GM12878 (cell line): ENCODE measurements around the gene TSEN34. TPM values are rescaled to one million over a fixed set of nuclear protein-coding genes. Genes with fewer than 3 reads are reported as not detected.
A peak's percentile ranks its signal among the peaks of the same experiment; 100 is the strongest.

Experiments used
- BRCA1 ChIP-seq: IDR thresholded peaks from 2 replicates; pipeline ENCODE4 v1.6.1; 2011; ENCODE audit warnings: low read depth, low read length, improper control_type of control experiment
- CBX5 ChIP-seq: sonication (generic); IDR thresholded peaks from 2 replicates; pipeline ENCODE4 v1.6.1; 2016; ENCODE audit warnings: low read depth, moderate library complexity, mild to moderate bottlenecking, inconsistent platforms
- DPF2 ChIP-seq: fragments of 450-650 bp; IDR thresholded peaks from 2 replicates; pipeline ENCODE4 v1.6.1; 2017; ENCODE audit warnings: mild to moderate bottlenecking
- KDM1A ChIP-seq: fragments of 200-600 bp; sonication (generic); IDR thresholded peaks from 2 replicates; pipeline ENCODE4 v1.6.1; 2016; ENCODE audit warnings: borderline replicate concordance
- MXI1 ChIP-seq: fragments of 150-350 bp; IDR thresholded peaks from 2 replicates; pipeline ENCODE4 v1.6.1; 2011; ENCODE audit warnings: low read depth, mild to moderate bottlenecking, inconsistent platforms, low read length, improper control_type of control experiment
- PAX8 ChIP-seq: fragments of 450-650 bp; IDR thresholded peaks from 2 replicates; pipeline ENCODE4 v1.6.1; 2017; ENCODE audit warnings: mild to moderate bottlenecking, moderate library complexity
- RAD21 ChIP-seq: IDR thresholded peaks from 2 replicates; pipeline ENCODE4 v1.6.1; 2011; ENCODE audit warnings: mild to moderate bottlenecking, low read depth, low read length, moderate library complexity; ENCODE audit not compliant: insufficient read depth
- RFX5 ChIP-seq: IDR thresholded peaks from 2 replicates; pipeline ENCODE4 v1.6.1; 2011; ENCODE audit warnings: low read depth, low read length, improper control_type of control experiment
- SIN3A ChIP-seq: IDR thresholded peaks from 2 replicates; pipeline ENCODE4 v1.6.1; 2012; ENCODE audit warnings: low read depth, low read length, improper control_type of control experiment
- polyA plus RNA-seq, 11 experiments: library from polyadenylated mRNA; depleted of rRNA in 4 of 11; unstranded in 6 of 11; stranded (reverse) in 5 of 11; fragments of >200 nt; fragmentation: Nextera tagmentation in 4 of 11; fragmentation: Illumina TruSeq in 1 of 11; extraction: Ambion mirVana in 4 of 11; extraction: Trizol in 1 of 11; gene quantifications; 1 replicate in 1 of 11; 2 replicates in 10 of 11; pipeline versions ENCODE4 v1.2.1 to v1.2.3, GENCODE V29; 2011 to 2016; ENCODE audit warnings: inconsistent platforms in 2 of 11, missing spikeins in 2 of 11, low read depth in 1 of 11
- total RNA-seq, 4 experiments: library from RNA; depleted of rRNA in 3 of 4; stranded (reverse); fragments of >200 nt in 3 of 4; fragmentation: Illumina TruSeq in 1 of 4; extraction: Trizol in 1 of 4; gene quantifications; 2 replicates each; pipeline versions ENCODE4 v1.2.1 to v1.2.3, GENCODE V29; 2013 to 2021
- TF ChIP-seq, protein P1 (sequence below): fragments of 450-650 bp; IDR thresholded peaks from 2 replicates; pipeline ENCODE4 v1.6.1; 2016; ENCODE audit warnings: mild to moderate bottlenecking, moderate library complexity, borderline replicate concordance
- TF ChIP-seq, protein P2 (sequence below): fragments of 450-650 bp; formaldehyde crosslinking; IDR thresholded peaks from 2 replicates; pipeline ENCODE4 v1.5.0; 2022; ENCODE audit warnings: mild to moderate bottlenecking, missing genetic modification characterization
- TF ChIP-seq, protein P3 (sequence below): IDR thresholded peaks from 2 replicates; pipeline ENCODE4 v1.6.1; 2011; ENCODE audit warnings: mild to moderate bottlenecking, low read depth, low read length, moderate library complexity; ENCODE audit not compliant: insufficient replicate concordance
- TF ChIP-seq, protein P4 (sequence below): fragments of 450-650 bp; IDR thresholded peaks from 2 replicates; pipeline ENCODE4 v1.6.1; 2017; ENCODE audit warnings: mild to moderate bottlenecking, low read depth, inconsistent platforms; ENCODE audit not compliant: poor library complexity, severe bottlenecking
- TF ChIP-seq, protein P5 (sequence below): fragments of 150-350 bp; IDR thresholded peaks from 2 replicates; pipeline ENCODE4 v1.6.1; 2016; ENCODE audit warnings: low read depth, low read length

The TSEN34 gene
- total and polyA plus RNA-seq, 10 of the 15 experiments (the other 5 are each of a cell fraction or from before 2014, with no cell fraction given), result 1.0 to 35.9 (median 16.8) TPM

DNA sequence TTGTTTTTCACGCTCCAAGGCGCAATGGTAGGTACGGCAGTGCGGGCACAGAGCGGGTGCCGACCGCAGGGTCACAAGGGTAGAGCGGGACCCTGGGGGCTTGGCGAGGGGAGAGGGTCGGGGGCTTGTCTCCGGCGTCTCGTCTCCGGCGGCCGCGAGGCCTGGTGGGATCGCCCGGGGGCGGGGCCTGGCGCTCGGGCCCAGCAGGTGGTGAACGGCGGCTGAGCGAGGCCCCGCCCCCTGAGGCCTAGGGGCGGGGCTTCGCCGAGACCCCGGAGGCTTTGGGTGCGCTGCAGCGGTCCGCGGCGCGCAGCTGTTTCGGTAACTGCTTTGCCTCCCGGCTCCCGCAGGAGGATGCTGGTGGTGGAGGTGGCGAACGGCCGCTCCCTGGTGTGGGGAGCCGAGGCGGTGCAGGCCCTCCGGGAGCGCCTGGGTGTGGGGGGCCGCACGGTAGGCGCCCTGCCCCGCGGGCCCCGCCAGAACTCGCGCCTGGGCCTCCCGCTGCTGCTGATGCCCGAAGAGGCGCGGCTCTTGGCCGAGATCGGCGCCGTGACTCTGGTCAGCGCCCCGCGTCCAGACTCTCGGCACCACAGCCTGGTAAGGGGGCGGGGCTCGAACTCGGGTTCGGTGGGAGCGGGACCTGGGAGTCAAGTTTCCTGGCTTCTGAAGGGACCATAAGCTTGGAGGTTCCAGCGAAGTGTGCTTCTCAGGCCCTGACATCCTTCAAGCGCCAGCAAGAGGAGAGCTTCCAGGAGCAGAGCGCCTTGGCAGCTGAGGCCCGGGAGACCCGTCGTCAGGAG lies at the start of gene TSEN34 (continued):
- TF ChIP-seq, protein P1, sequence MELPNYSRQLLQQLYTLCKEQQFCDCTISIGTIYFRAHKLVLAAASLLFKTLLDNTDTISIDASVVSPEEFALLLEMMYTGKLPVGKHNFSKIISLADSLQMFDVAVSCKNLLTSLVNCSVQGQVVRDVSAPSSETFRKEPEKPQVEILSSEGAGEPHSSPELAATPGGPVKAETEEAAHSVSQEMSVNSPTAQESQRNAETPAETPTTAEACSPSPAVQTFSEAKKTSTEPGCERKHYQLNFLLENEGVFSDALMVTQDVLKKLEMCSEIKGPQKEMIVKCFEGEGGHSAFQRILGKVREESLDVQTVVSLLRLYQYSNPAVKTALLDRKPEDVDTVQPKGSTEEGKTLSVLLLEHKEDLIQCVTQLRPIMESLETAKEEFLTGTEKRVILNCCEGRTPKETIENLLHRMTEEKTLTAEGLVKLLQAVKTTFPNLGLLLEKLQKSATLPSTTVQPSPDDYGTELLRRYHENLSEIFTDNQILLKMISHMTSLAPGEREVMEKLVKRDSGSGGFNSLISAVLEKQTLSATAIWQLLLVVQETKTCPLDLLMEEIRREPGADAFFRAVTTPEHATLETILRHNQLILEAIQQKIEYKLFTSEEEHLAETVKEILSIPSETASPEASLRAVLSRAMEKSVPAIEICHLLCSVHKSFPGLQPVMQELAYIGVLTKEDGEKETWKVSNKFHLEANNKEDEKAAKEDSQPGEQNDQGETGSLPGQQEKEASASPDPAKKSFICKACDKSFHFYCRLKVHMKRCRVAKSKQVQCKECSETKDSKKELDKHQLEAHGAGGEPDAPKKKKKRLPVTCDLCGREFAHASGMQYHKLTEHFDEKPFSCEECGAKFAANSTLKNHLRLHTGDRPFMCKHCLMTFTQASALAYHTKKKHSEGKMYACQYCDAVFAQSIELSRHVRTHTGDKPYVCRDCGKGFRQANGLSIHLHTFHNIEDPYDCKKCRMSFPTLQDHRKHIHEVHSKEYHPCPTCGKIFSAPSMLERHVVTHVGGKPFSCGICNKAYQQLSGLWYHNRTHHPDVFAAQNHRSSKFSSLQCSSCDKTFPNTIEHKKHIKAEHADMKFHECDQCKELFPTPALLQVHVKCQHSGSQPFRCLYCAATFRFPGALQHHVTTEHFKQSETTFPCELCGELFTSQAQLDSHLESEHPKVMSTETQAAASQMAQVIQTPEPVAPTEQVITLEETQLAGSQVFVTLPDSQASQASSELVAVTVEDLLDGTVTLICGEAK, result no peak
- TF ChIP-seq SIN3A (no peak; the same call in 1 of the 2 replicates), RFX5 (no peak), PAX8 (no peak), DPF2 (peak; percentile 87), BRCA1 (no peak), CBX5 (no peak), RAD21 (no peak), KDM1A (no peak), MXI1 (peak; percentile 65)
- TF ChIP-seq, protein P2, sequence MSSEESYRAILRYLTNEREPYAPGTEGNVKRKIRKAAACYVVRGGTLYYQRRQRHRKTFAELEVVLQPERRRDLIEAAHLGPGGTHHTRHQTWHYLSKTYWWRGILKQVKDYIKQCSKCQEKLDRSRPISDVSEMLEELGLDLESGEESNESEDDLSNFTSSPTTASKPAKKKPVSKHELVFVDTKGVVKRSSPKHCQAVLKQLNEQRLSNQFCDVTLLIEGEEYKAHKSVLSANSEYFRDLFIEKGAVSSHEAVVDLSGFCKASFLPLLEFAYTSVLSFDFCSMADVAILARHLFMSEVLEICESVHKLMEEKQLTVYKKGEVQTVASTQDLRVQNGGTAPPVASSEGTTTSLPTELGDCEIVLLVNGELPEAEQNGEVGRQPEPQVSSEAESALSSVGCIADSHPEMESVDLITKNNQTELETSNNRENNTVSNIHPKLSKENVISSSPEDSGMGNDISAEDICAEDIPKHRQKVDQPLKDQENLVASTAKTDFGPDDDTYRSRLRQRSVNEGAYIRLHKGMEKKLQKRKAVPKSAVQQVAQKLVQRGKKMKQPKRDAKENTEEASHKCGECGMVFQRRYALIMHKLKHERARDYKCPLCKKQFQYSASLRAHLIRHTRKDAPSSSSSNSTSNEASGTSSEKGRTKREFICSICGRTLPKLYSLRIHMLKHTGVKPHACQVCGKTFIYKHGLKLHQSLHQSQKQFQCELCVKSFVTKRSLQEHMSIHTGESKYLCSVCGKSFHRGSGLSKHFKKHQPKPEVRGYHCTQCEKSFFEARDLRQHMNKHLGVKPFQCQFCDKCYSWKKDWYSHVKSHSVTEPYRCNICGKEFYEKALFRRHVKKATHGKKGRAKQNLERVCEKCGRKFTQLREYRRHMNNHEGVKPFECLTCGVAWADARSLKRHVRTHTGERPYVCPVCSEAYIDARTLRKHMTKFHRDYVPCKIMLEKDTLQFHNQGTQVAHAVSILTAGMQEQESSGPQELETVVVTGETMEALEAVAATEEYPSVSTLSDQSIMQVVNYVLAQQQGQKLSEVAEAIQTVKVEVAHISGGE (CRISPR knock-in tag), result no peak
- TF ChIP-seq, protein P3, sequence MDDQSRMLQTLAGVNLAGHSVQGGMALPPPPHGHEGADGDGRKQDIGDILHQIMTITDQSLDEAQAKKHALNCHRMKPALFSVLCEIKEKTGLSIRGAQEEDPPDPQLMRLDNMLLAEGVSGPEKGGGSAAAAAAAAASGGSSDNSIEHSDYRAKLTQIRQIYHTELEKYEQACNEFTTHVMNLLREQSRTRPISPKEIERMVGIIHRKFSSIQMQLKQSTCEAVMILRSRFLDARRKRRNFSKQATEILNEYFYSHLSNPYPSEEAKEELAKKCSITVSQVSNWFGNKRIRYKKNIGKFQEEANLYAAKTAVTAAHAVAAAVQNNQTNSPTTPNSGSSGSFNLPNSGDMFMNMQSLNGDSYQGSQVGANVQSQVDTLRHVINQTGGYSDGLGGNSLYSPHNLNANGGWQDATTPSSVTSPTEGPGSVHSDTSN, result no peak
- TF ChIP-seq, protein P4, sequence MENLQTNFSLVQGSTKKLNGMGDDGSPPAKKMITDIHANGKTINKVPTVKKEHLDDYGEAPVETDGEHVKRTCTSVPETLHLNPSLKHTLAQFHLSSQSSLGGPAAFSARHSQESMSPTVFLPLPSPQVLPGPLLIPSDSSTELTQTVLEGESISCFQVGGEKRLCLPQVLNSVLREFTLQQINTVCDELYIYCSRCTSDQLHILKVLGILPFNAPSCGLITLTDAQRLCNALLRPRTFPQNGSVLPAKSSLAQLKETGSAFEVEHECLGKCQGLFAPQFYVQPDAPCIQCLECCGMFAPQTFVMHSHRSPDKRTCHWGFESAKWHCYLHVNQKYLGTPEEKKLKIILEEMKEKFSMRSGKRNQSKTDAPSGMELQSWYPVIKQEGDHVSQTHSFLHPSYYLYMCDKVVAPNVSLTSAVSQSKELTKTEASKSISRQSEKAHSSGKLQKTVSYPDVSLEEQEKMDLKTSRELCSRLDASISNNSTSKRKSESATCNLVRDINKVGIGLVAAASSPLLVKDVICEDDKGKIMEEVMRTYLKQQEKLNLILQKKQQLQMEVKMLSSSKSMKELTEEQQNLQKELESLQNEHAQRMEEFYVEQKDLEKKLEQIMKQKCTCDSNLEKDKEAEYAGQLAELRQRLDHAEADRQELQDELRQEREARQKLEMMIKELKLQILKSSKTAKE, result no peak
- TF ChIP-seq, protein P5, sequence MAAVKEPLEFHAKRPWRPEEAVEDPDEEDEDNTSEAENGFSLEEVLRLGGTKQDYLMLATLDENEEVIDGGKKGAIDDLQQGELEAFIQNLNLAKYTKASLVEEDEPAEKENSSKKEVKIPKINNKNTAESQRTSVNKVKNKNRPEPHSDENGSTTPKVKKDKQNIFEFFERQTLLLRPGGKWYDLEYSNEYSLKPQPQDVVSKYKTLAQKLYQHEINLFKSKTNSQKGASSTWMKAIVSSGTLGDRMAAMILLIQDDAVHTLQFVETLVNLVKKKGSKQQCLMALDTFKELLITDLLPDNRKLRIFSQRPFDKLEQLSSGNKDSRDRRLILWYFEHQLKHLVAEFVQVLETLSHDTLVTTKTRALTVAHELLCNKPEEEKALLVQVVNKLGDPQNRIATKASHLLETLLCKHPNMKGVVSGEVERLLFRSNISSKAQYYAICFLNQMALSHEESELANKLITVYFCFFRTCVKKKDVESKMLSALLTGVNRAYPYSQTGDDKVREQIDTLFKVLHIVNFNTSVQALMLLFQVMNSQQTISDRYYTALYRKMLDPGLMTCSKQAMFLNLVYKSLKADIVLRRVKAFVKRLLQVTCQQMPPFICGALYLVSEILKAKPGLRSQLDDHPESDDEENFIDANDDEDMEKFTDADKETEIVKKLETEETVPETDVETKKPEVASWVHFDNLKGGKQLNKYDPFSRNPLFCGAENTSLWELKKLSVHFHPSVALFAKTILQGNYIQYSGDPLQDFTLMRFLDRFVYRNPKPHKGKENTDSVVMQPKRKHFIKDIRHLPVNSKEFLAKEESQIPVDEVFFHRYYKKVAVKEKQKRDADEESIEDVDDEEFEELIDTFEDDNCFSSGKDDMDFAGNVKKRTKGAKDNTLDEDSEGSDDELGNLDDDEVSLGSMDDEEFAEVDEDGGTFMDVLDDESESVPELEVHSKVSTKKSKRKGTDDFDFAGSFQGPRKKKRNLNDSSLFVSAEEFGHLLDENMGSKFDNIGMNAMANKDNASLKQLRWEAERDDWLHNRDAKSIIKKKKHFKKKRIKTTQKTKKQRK, result no peak
